Measurements from ENCODE around the gene LTBR. TPM values are rescaled to one million over a fixed set of nuclear protein-coding genes. Genes with fewer than 3 reads are reported as not detected.

Gene LTBR
- total RNA-seq, 2 experiments from 2014 or later = 0.38 to 0.67 TPM

DNA sequence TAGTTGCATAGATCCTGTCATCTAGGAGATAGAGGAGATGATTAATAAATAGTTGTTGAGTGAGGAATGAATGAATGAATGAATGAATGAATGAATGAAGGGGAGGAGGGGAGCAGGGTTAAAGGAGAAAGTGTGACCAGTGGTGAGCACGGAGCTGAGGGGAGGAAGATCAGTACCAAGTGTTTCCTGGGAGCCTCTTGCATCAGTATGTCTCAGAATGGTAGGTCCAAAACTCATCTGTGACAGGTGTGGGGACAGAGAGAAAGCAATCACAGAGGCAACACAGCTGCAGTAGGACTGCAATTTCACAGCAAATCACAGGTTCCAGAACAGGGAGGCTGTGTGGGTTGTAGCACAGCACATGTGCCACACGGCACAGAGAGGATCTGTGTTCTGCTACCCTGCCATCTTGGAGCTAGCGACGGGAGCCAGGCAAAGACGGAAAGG is 27.6 kb upstream of the LTBR start:
- H3K4me3 ChIP-seq (ENCODE audit: low read length) = no peak overlapping the region
- ATAC-seq (ENCODE audit: poor library complexity) (no peak), DNase-seq (no peak)
- no peak overlapping the region for H3K4me3 Mint-ChIP-seq
- H3K9me3 Mint-ChIP-seq = no peaks in the 10 kb centered on the region
- POLR2A ChIA-PET = interaction anchor here (0.6 to 1.1 kb wide), 2 partner anchors 16 to 20 kb away, joined by 3 read pairs; no protein-coding TSS in a partner anchor
- intact Hi-C loops (cut with DNase I, micrococcal nuclease) = no loop called here
- no peak for TF ChIP-seq CTCF (IDR thresholded peaks at IDR 0.05)
- no peaks in the 10 kb centered on the region for H3K27me3 Mint-ChIP-seq
- H3K27me3 ChIP-seq (ENCODE audit: control insufficient read depth in 1 of 2, insufficient read depth in 2 of 2, low read length in 2 of 2) = no peaks in the 10 kb centered on the region
- no peak overlapping the region for H3K27ac Mint-ChIP-seq
- H3K9me3 ChIP-seq (ENCODE audit: control insufficient read depth in 1 of 2, insufficient read depth in 1 of 2, low read length in 2 of 2) = no peaks in the 10 kb centered on the region
- peaks cover 5% of the 10 kb centered on the region for H3K4me1 Mint-ChIP-seq (ENCODE audit: low read depth)
- no peaks in the 10 kb centered on the region for H3K36me3 ChIP-seq (ENCODE audit: insufficient read depth, low read length)
- no peaks in the 10 kb centered on the region for H3K36me3 Mint-ChIP-seq (ENCODE audit: low read depth)
- peaks cover 19% of the 10 kb centered on the region for H3K4me1 ChIP-seq (ENCODE audit: insufficient read depth, low read length)
- no peak overlapping the region for H3K27ac ChIP-seq (ENCODE audit: low read depth in 1 of 2, low read length in 2 of 2)
- CTCF ChIA-PET = interaction anchor here (1.1 to 1.6 kb wide), 2 partner anchors 21 to 31 kb away, joined by 3 to 5 read pairs; no protein-coding TSS in a partner anchor

DNA sequence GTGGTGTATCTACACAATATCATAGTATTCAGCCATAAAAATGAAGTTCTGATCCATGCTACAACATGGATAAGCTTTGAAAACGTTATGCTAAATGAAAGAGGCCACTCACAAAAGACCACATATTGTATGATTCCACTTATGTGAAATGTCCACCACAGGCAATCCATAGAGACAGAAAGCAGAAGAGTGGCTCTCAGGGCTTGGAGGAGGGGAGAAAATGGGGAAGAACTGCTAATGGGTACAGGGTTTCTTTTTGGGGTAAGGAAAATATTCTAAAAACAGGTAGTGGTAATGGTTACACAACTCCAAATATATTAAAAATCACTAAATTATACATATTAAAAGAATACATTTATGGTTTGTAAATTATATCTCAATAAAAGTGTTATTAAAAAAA is 25.1 kb upstream of the LTBR start:
- no peaks in the 10 kb centered on the region for H3K9me3 Mint-ChIP-seq
- H3K36me3 Mint-ChIP-seq (ENCODE audit: low read depth) = no peaks in the 10 kb centered on the region
- Histone ChIP-seq H3K27ac (ENCODE audit: low read depth in 1 of 2, low read length in 2 of 2) (no peak overlapping the region), H3K4me1 (ENCODE audit: insufficient read depth, low read length) (peaks cover 37% of the 10 kb centered on the region), H3K27me3 (ENCODE audit: control insufficient read depth in 1 of 2, insufficient read depth in 2 of 2, low read length in 2 of 2) (no peaks in the 10 kb centered on the region), H3K9me3 (ENCODE audit: control insufficient read depth in 1 of 2, insufficient read depth in 1 of 2, low read length in 2 of 2) (no peaks in the 10 kb centered on the region), H3K36me3 (ENCODE audit: insufficient read depth, low read length) (no peaks in the 10 kb centered on the region), H3K4me3 (ENCODE audit: low read length) (no peak overlapping the region)
- H3K27me3 Mint-ChIP-seq = no peaks in the 10 kb centered on the region
- intact Hi-C loops (cut with DNase I, micrococcal nuclease) = no loop called here
- ChIA-PET CTCF (interaction anchor here (0.7 to 1.0 kb wide), 2 partner anchors 16 to 75 kb away, joined by 3 to 5 read pairs; no protein-coding TSS in a partner anchor), POLR2A (interaction anchor here (0.9 to 1.6 kb wide), 2 partner anchors 17 to 22 kb away, joined by 3 to 4 read pairs; partner anchors contain the start of gene TNFRSF1A)
- ATAC-seq (ENCODE audit: poor library complexity) (no peak), DNase-seq (peak in 1 of 14 experiments; percentile 19)
- no peak overlapping the region for H3K27ac Mint-ChIP-seq
- no peak for TF ChIP-seq CTCF (IDR thresholded peaks at IDR 0.05)
- H3K4me3 Mint-ChIP-seq = no peak overlapping the region
- peaks cover 21% of the 10 kb centered on the region for H3K4me1 Mint-ChIP-seq (ENCODE audit: low read depth)

DNA sequence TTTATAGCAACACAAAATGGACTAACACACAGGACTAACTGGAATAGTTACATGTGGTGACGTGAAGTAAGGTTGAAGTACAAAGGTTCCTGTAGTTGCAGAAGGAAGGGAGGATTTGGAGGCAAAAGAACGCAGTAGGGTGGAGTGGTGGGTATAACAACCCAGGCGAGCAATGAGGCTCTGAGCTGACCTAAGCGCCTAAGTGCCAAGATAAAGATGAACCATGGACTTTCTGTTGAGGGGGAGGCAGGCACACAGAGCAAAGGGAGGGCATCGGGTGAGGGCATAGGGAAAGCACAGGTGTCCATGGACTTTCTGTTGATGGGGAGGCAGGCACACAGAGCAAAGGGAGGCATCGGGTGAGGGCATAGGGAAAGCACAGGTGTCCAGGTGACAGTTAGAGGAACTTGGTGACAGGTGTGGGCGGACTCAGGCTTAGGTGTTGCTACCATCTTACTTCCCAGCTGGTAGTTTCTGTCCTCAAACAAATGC is 23.8 kb upstream of the LTBR start:
- intact Hi-C loops (cut with DNase I, micrococcal nuclease) = no loop called here
- H3K27ac Mint-ChIP-seq = no peak overlapping the region
- Histone ChIP-seq H3K27me3 (ENCODE audit: control insufficient read depth in 1 of 2, insufficient read depth in 2 of 2, low read length in 2 of 2) (no peaks in the 10 kb centered on the region), H3K4me1 (ENCODE audit: insufficient read depth, low read length) (peaks cover 42% of the 10 kb centered on the region), H3K36me3 (ENCODE audit: insufficient read depth, low read length) (no peaks in the 10 kb centered on the region), H3K27ac (ENCODE audit: low read depth in 1 of 2, low read length in 2 of 2) (no peak overlapping the region), H3K9me3 (ENCODE audit: control insufficient read depth in 1 of 2, insufficient read depth in 1 of 2, low read length in 2 of 2) (no peaks in the 10 kb centered on the region), H3K4me3 (ENCODE audit: low read length) (no peak overlapping the region)
- ChIA-PET CTCF (no interaction called here), POLR2A (interaction anchor here (0.7 to 1.0 kb wide), 3 partner anchors 18 to 33 kb away, joined by 3 to 4 read pairs (median 3); partner anchors contain the start of gene TNFRSF1A)
- TF ChIP-seq CTCF (IDR thresholded peaks at IDR 0.05) = no peak
- no peaks in the 10 kb centered on the region for H3K9me3 Mint-ChIP-seq
- H3K4me1 Mint-ChIP-seq (ENCODE audit: low read depth) = peaks cover 26% of the 10 kb centered on the region
- ATAC-seq (ENCODE audit: poor library complexity) = no peak
- no peaks in the 10 kb centered on the region for H3K36me3 Mint-ChIP-seq (ENCODE audit: low read depth)
- no peak overlapping the region for H3K4me3 Mint-ChIP-seq
- H3K27me3 Mint-ChIP-seq = no peaks in the 10 kb centered on the region
- DNase-seq = no peak

Data from CD4-positive, alpha-beta T cell (primary cell).